ENCODE measurements around the gene COL25A1.

The COL25A1 gene

GRCh38 chr4:108959491-108959890 is 343.0 kb downstream of the COL25A1 start:
- H3K79me2 ChIP-seq (ENCODE audit: low read length), result no peaks in the 10 kb centered on the region
- no peak overlapping the region for H3K4me3 ChIP-seq (ENCODE audit: low read length)
- H3K9me3 ChIP-seq (ENCODE audit: insufficient read depth, low read length), result no peaks in the 10 kb centered on the region
- H3K27me3 ChIP-seq (ENCODE audit: low read depth, low read length), result no peaks in the 10 kb centered on the region
- TF ChIP-seq CTCF (IDR thresholded peaks at IDR 0.05; ENCODE audit: low read depth, low read length) (no peak), EZH2phosphoT487 (IDR thresholded peaks at IDR 0.05; ENCODE audit: low read depth) (no peak)
- H3K4me1 ChIP-seq (ENCODE audit: low read length), result peaks cover 6% of the 10 kb centered on the region
- no peaks in the 10 kb centered on the region for H3K36me3 ChIP-seq (replicated peaks; ENCODE audit: low read depth, low read length)
- no peak overlapping the region for H3K4me2 ChIP-seq (ENCODE audit: low read length)
- H3K27ac ChIP-seq (ENCODE audit: low read length), result no peak overlapping the region
- H4K20me1 ChIP-seq (ENCODE audit: insufficient read depth, low read length), result no peaks in the 10 kb centered on the region
- no peak overlapping the region for H2AFZ ChIP-seq (ENCODE audit: low read depth, low read length)
- H3K9ac ChIP-seq (ENCODE audit: low read length), result no peak overlapping the region

- H3K79me2 ChIP-seq (ENCODE audit: low read length), result no peaks in the 10 kb centered on the region
These were observed 347.6 kb downstream of the COL25A1 start for GRCh38 chr4:108954880-108955279.

GRCh38 chr4:108953941-108954340 is 348.5 kb downstream of the COL25A1 start:
- H3K27me3 ChIP-seq (ENCODE audit: low read depth, low read length), result no peaks in the 10 kb centered on the region
- no peaks in the 10 kb centered on the region for H3K79me2 ChIP-seq (ENCODE audit: low read length)
- no peak overlapping the region for H3K4me3 ChIP-seq (ENCODE audit: low read length)
- no peak overlapping the region for H3K27ac ChIP-seq (ENCODE audit: low read length)
- H2AFZ ChIP-seq (ENCODE audit: low read depth, low read length), result no peak overlapping the region
- no peaks in the 10 kb centered on the region for H3K36me3 ChIP-seq (replicated peaks; ENCODE audit: low read depth, low read length)
- H4K20me1 ChIP-seq (ENCODE audit: insufficient read depth, low read length), result no peaks in the 10 kb centered on the region
- H3K9ac ChIP-seq (ENCODE audit: low read length), result no peak overlapping the region
- H3K4me2 ChIP-seq (ENCODE audit: low read length), result no peak overlapping the region
- TF ChIP-seq CTCF (IDR thresholded peaks at IDR 0.05; ENCODE audit: low read depth, low read length) (no peak), EZH2phosphoT487 (IDR thresholded peaks at IDR 0.05; ENCODE audit: low read depth) (no peak)
- H3K4me1 ChIP-seq (ENCODE audit: low read length), result peaks cover 6% of the 10 kb centered on the region
- H3K9me3 ChIP-seq (ENCODE audit: insufficient read depth, low read length), result no peaks in the 10 kb centered on the region

More at GRCh38 chr4:108954880-108955279, 347.6 kb downstream of the COL25A1 start:
- Histone ChIP-seq H2AFZ (ENCODE audit: low read depth, low read length) (no peak overlapping the region), H3K9ac (ENCODE audit: low read length) (no peak overlapping the region), H3K9me3 (ENCODE audit: insufficient read depth, low read length) (no peaks in the 10 kb centered on the region), H3K4me1 (ENCODE audit: low read length) (peaks cover 6% of the 10 kb centered on the region), H3K36me3 (replicated peaks; ENCODE audit: low read depth, low read length) (no peaks in the 10 kb centered on the region), H4K20me1 (ENCODE audit: insufficient read depth, low read length) (no peaks in the 10 kb centered on the region), H3K27me3 (ENCODE audit: low read depth, low read length) (no peaks in the 10 kb centered on the region), H3K27ac (ENCODE audit: low read length) (no peak overlapping the region), H3K4me3 (ENCODE audit: low read length) (no peak overlapping the region), H3K4me2 (ENCODE audit: low read length) (no peak overlapping the region)
- TF ChIP-seq CTCF (IDR thresholded peaks at IDR 0.05; ENCODE audit: low read depth, low read length) (no peak), EZH2phosphoT487 (IDR thresholded peaks at IDR 0.05; ENCODE audit: low read depth) (no peak)

DNA sequence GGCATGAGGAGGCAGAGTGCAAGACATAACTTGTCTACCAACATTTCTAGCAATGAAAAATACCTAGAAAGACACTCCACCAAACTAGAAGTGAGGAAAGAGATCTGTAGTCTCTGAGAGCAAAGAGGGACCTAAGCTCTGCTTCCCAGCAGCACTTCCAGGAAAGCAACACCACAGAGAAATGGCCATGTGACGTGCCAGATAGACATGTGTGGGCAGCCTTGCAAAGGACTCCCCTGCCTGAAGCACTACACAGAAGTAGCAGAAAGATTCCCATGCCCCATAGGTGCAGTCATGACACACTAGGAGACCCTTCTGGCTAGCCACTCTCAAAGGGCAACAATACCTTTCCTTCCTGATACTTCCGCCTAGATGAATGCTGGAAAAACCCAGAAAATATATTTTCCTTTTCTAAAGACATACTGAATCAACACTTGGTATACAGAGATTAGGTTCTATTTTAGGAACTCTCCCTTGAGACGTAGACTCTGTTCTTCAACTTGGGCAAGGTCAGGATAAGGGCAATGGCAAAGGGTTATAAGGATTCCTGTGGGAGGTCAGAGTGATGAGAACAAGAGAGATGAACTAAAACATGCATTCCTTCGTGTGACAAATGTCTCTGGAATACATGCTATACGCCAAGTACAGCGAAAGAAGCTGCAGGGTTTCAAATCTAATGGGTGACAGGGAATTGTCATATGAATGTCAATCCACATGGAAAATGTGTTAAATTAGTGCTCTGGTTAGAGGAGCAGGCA is 352.1 kb downstream of the COL25A1 start:
- no peak overlapping the region for H3K4me2 ChIP-seq (ENCODE audit: low read length)
- no peaks in the 10 kb centered on the region for H3K79me2 ChIP-seq (ENCODE audit: low read length)
- peaks cover 7% of the 10 kb centered on the region for H3K4me1 ChIP-seq (ENCODE audit: low read length)
- H3K9ac ChIP-seq (ENCODE audit: low read length), result no peak overlapping the region
- H3K27me3 ChIP-seq (ENCODE audit: low read depth, low read length), result no peaks in the 10 kb centered on the region
- no peak overlapping the region for H3K4me3 ChIP-seq (ENCODE audit: low read length)
- H3K36me3 ChIP-seq (replicated peaks; ENCODE audit: low read depth, low read length), result no peaks in the 10 kb centered on the region
- no peaks in the 10 kb centered on the region for H4K20me1 ChIP-seq (ENCODE audit: insufficient read depth, low read length)
- H3K9me3 ChIP-seq (ENCODE audit: insufficient read depth, low read length), result no peaks in the 10 kb centered on the region
- TF ChIP-seq CTCF (IDR thresholded peaks at IDR 0.05; ENCODE audit: low read depth, low read length) (no peak), EZH2phosphoT487 (IDR thresholded peaks at IDR 0.05; ENCODE audit: low read depth) (no peak)
- no peak overlapping the region for H2AFZ ChIP-seq (ENCODE audit: low read depth, low read length)
- no peak overlapping the region for H3K27ac ChIP-seq (ENCODE audit: low read length)
